Forelimb muscle (tissue), 1 donor: Measurements from ENCODE around the gene LILRB4. TPM values are rescaled to one million over a fixed set of nuclear protein-coding genes. Genes with fewer than 3 reads are reported as not detected.
"Not testable (repeated sequence)": the region's sequence is repeated elsewhere in the genome, so short reads cannot be mapped to it uniquely, and the experiment has no call there.

Experiments used
- DNase-seq: peaks from one replicate; pipeline ENCODE4 v3.0.0-alpha.2; 2013; ENCODE audit warnings: low read depth
- polyA plus RNA-seq: library from polyadenylated mRNA; unstranded; fragments of 120-200 nt; gene quantifications from one replicate; pipeline ENCODE4 v1.2.1, GENCODE V29; 2013; ENCODE audit not compliant: insufficient read length

Gene LILRB4
- polyA plus RNA-seq, 1 donor = 0.63 TPM

DNA sequence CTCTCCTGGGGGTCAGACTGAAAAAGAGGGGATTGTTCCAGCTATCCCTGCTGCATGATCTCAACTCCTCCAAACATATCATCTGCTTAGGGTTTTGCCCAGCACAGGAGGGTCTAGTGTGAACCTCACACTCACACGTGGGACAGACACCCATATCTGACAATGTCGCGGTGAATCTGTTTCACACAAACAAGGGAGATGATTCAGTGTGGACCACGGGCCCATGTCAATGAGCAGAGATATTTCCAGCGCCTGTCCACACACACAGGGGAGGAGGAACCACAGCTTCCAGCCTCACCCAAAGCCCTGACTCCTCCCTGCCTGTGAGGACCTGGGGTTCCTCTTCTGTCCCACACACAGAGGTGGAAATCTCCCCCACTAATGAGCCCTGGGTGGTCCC, 31.9 kb downstream of the LILRB4 start:
- DNase-seq = no peak

DNA sequence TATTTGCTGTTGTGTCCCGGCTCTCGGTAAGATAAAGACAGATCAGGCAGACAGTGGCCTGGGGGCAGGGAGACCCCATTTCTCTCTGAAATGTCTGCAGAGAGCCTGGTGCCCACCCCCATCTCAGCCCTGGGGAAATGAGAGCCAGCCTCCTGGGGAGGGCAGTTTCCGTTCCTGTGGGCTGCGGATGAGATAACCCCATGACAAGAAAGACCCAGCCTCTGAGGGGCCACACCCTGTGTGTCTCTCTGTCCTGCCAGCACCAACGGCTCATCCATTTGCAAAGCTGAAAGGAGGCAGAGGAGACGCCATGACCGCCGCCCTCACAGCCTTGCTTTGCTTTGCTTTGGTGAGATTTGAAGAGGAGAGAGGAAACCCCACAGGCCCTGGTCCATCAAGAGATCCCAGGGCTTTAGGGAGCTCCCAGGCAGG, 33.3 kb downstream of the LILRB4 start:
- DNase-seq = no peak

DNA sequence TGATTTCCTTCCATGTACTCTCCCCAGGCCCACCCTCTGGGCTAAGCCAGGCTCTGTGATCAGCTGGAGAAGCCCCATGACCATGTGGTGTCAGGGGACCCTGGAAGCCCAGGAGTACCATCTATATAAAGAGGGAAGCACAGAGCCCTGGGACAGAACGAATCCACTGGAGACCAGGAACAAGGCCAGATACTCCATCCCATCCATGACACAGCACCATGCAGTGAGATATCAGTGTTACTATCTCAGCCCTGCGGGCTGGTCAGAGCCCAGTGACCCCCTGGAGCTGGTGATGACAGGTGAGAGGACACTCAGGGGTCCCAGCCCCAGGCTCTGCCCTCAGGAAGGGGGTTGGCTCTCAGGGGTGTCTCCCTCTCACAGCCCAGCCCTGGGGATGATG, 34.0 kb downstream of the LILRB4 start:
- DNase-seq = no peak

DNA sequence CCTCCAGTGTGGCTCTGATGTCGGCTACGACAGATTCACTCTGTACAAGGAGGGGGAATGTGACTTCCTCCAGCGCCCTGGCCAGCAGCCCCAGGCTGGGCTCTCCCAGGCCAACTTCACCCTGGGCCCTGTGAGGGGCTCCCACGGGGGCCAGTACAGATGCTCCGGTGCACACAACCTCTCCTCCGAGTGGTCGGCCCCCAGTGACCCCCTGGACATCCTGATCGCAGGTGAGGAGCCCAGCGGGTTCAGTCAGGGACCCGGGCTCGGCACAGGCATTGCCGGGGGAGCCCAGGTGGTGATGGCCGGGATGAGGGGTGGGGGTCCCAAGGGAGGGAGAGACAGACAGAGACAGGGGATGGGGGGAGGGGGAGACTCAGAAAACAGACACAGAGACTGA, 34.9 kb downstream of the LILRB4 start:
- not testable (repeated sequence) for DNase-seq

DNA sequence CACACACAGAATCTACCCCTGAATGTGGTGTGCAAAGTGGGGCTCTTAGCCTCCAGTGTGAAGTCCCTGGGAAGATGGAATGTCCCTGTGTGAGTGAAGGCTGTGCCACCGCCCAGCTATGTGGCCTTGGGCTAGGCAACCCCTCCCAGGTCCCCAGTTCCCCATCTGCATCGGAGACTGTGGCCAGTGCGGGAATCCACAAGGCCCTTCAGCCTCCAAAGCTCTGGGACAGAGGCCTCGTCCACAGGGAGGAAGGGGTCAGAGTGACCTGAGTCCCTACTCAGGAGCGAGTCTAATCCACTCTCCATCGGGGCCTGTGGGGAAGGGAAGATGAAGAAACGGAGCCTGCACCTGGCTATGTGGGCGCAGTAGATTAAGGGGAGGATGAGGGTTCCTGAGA, 42.1 kb downstream of the LILRB4 start:
- DNase-seq = no peak

DNA sequence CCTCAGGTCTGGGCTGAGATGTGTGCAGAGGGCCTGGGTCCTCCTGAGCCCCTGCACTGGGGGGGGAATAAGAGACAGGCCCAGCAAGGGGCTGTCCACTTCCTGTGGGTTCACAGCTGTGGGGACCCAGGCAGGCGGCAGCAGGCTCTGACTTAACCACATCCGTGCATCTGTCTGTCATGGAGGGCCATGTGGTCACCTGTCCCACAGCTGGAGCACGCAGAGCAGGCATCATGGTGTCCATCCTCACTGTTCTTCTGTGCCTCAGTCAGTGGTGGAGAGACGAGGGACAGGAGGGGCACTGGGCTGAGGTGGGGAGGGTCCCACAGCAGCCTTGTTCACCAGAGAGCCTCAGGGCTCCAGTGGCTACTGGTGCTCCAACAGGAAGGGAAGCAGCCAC, 45.2 kb downstream of the LILRB4 start:
- DNase-seq = no peak

DNA sequence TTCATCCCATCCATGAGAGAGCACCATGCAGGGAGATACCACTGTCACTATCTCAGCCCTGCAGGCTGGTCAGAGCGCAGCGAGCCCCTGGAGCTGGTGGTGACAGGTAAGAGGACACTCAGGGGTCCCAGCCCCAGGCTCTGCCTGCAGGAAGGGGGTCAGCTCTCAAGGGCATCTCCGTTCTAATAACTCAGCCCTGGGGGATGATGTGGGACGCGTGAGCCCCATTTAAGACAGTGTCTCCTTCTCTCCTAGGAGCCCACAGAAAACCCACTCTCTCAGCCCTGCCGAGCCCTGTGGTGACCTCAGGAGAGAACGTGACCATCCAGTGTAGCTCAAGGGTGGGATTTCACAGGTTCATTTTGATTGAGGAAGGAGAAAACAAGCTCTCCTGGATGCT, 46.0 kb downstream of the LILRB4 start:
- DNase-seq = no peak

DNA sequence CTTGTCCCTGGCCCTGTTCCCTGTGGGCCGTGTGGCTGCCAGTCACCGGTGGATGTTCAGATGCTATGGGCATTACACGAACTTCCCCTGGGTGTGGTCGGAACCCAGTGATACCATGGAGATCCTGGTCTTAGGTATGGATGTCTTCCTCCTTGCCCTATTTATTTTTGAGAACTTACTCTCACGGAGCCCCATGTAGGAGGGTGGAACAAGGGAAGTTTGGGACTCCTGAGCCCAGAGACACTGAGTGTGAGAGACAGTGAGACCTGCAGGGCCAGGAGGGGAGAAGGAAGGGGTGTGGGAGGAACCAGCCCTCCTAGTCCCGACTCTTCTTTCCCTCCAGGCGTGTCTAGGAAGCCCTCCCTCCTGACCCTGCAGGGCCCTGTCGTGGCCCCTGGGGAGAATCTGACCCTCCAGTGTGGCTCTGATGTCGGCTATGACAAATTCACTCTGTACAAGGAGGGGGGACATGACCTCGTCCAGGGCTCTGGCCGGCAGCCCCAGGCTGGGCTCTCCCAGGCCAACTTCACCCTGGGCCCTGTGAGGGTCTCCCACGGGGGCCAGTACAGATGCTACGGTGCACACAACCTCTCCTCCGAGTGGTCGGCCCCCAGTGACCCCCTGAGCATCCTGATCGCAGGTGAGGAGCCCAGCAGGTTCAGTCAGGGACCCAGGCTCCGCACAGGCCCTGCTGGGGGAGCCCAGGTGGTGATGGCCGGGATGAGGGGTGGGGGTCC, 46.6 kb downstream of the LILRB4 start:
- no peak for DNase-seq

DNA sequence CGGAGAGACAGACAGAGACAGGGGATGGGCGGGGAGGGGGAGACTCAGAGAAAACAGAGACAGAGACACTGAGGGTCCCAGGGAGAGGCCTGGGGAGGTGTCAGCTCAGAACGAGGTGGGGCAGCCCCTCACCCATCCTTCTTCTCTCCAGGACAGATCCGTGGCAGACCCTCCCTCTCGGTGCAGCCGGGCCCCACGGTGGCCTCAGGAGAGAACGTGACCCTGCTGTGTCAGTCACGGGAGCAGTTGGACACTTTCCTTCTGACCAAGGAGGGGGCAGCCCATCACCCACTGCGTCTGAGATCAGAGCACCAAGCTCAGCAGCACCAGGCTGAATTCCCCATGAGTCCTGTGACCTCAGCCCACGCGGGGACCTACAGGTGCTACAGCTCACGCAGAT, 47.2 kb downstream of the LILRB4 start:
- not testable (repeated sequence) for DNase-seq

Other genes with a start within 250 kb of the LILRB4 start
- gene TTYH1, start 247.5 kb upstream of the LILRB4 start, polyA plus RNA-seq = 3.9 TPM
- gene LENG8, start 213.8 kb upstream of the LILRB4 start, polyA plus RNA-seq = 120 TPM
- 1.8 TPM for gene LENG9, start 199.2 kb upstream of the LILRB4 start, polyA plus RNA-seq
- gene CDC42EP5, start 189.7 kb upstream of the LILRB4 start, polyA plus RNA-seq = 29.2 TPM
- not detected for gene LAIR2, start 160.2 kb upstream of the LILRB4 start, polyA plus RNA-seq
- 0.81 TPM for gene LILRA2, start 89.2 kb upstream of the LILRB4 start, polyA plus RNA-seq
- gene LILRA1, start 69.4 kb upstream of the LILRB4 start, polyA plus RNA-seq = 0.46 TPM
- gene LILRB1, start 32.5 kb upstream of the LILRB4 start, polyA plus RNA-seq = 1.1 TPM
- gene KIR3DL3, start 61.5 kb downstream of the LILRB4 start, polyA plus RNA-seq = not detected
- gene KIR2DL3, start 75.5 kb downstream of the LILRB4 start, polyA plus RNA-seq = not detected
- not detected for gene KIR2DL1, start 106.8 kb downstream of the LILRB4 start, polyA plus RNA-seq
- gene KIR2DL4, start 140.6 kb downstream of the LILRB4 start, polyA plus RNA-seq = not detected
- gene KIR3DL1, start 153.5 kb downstream of the LILRB4 start, polyA plus RNA-seq = not detected
- not detected for gene KIR2DS4, start 169.7 kb downstream of the LILRB4 start, polyA plus RNA-seq
- gene KIR3DL2, start 187.5 kb downstream of the LILRB4 start, polyA plus RNA-seq = not detected
- gene FCAR, start 211.2 kb downstream of the LILRB4 start, polyA plus RNA-seq = 0.34 TPM
- gene NCR1, start 243.2 kb downstream of the LILRB4 start, polyA plus RNA-seq = 0.53 TPM